ENCODE results near the gene SLC4A7. TPM values are rescaled to one million over a fixed set of nuclear protein-coding genes. Genes with fewer than 3 reads are reported as not detected.
"Not testable (repeated sequence)": the region's sequence is repeated elsewhere in the genome, so short reads cannot be mapped to it uniquely, and the experiment has no call there.

The SLC4A7 gene
- total RNA-seq, 2 experiments from 2014 or later, result 74.7 to 75.5 TPM

DNA sequence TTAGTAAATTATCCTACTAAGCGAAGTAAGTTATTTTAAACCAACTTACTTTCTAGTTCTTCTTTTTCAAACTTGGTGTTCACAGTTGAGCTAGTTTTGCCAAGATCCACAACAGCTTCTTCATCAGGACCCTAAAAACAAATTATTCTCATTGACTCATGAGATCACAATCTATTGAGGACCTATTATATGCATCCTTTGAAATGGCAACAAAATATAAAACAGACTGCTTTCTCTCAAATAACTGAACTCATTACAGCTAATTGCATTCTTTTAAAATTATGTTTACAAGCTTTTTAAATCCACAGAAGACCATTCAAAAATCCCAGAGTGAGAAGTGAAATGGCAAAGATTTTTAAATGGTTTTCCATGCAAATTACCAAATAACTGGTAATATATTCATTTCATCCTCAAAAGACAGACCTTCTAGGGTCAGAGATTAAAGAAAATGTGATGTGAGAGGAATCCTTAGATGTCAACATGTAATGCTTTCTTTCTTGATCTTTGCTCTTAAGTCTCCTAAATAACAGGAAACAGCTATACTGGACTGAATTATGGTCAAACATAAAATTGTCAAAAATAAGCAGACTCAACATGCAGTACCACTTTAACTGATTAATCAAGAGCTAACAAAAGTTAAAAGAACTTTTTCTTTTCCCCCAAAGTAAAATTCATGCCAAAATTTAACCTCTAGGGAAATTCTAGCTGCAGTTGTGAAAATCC lies 31.7 kb downstream of the SLC4A7 start:
- peaks cover 43% of the 10 kb centered on the region for H3K4me1 Mint-ChIP-seq

DNA sequence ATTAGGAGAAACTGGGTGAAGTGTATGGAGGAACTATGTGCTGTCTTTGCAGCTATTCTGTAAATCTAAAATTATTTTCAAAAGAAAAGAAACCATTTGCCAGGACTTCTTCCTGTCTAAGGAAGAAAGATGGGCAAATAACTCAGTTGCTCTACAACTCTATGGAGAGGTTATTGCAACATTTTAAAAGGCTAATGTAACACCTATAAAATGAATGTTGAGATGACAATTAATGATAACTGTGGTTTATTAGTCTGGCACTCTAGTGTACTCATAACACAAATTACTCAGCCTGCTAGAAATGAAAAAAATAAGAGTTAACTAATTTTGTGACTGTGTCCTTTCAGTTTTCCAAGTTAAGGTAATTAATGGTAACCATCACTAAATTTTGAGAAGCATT lies 32.3 kb downstream of the SLC4A7 start:
- Mint-ChIP-seq H3K4me3 (no peak overlapping the region), H3K27ac (no peak overlapping the region), H3K9me3 (no peaks in the 10 kb centered on the region), H3K27me3 (no peaks in the 10 kb centered on the region), H3K4me1 (peaks cover 43% of the 10 kb centered on the region), H3K36me3 (ENCODE audit: low read depth) (peaks cover 34% of the 10 kb centered on the region)
- ChIA-PET CTCF (interaction anchor here (1.0 to 1.8 kb wide), 2 partner anchors 14 to 16 kb away, joined by 4 to 6 read pairs; no protein-coding TSS in a partner anchor), POLR2A (interaction anchor here (1.4 to 1.6 kb wide), 2 partner anchors 16 to 31 kb away, joined by 3 to 5 read pairs; no protein-coding TSS in a partner anchor)
- no peak for DNase-seq

More for the DNA sequence above, 31.7 kb downstream of the SLC4A7 start:
- H3K27ac Mint-ChIP-seq, result no peak overlapping the region
- ChIA-PET POLR2A (interaction anchor here (0.9 to 1.6 kb wide), 4 partner anchors 15 to 31 kb away, joined by 3 to 5 read pairs (median 3); no protein-coding TSS in a partner anchor), CTCF (interaction anchor here (1.0 to 1.8 kb wide), 2 partner anchors 13 to 15 kb away, joined by 4 to 6 read pairs; no protein-coding TSS in a partner anchor)
- no peaks in the 10 kb centered on the region for H3K27me3 Mint-ChIP-seq
- H3K36me3 Mint-ChIP-seq (ENCODE audit: low read depth), result peaks cover 30% of the 10 kb centered on the region
- no peaks in the 10 kb centered on the region for H3K9me3 Mint-ChIP-seq
- DNase-seq, result no peak
- no peak overlapping the region for H3K4me3 Mint-ChIP-seq

DNA sequence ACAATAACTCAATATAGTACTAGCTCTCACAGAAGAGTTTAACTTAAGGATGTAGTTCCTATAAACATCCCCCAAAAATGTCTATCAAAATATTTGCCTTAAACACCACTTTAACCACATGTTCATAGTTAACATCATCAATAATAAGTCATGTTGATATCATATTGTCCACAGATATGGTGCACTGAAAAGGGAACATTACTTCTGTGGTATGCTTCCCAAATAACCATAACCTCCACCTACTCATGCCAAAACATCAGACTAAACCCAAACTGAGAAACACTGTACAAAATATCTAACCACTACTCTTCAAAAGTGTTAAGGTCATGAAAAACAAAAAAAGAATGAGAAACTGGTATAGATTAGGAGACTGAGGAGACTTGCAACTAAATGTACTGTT lies 32.9 kb downstream of the SLC4A7 start:
- Mint-ChIP-seq H3K27ac (no peak overlapping the region), H3K4me1 (peaks cover 38% of the 10 kb centered on the region), H3K36me3 (ENCODE audit: low read depth) (peaks cover 36% of the 10 kb centered on the region), H3K4me3 (no peak overlapping the region), H3K27me3 (no peaks in the 10 kb centered on the region), H3K9me3 (no peaks in the 10 kb centered on the region)
- ChIA-PET CTCF (interaction anchor here (1.3 kb wide), 1 partner anchor 16 kb away, joined by 3 read pairs; no protein-coding TSS in a partner anchor), POLR2A (no interaction called here)
- no peak for DNase-seq

DNA sequence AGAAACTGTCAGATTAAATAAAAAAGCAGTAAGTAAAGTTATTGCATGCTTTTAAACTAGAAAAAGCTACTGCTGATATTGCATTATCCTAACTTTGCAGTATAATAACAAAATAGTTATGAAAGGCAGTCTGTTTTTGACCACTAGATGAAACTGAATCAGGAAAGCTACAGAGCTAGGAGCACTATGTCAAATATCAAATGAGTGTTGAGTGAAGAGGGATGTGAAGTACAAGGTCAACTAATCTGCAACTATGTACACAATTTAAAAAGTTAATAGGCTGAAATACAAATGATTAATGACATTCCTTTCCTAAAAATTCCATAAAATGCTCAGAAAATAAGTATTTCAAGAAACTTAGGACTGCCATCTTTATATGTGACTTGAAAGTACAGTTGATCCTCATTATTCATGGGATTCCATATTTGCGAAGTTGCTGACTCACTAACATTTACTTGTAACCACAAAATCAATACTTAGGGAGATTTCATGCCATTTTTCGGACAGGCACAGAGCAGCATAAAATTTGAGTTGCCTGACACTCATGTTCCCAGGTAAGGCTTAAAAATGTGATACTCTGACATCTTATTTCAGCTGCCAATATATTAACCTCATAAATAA lies 34.5 kb downstream of the SLC4A7 start:
- Mint-ChIP-seq H3K27ac (no peak overlapping the region), H3K4me1 (peaks cover 22% of the 10 kb centered on the region), H3K9me3 (no peaks in the 10 kb centered on the region), H3K36me3 (ENCODE audit: low read depth) (peaks cover 43% of the 10 kb centered on the region), H3K4me3 (no peak overlapping the region), H3K27me3 (no peaks in the 10 kb centered on the region)
- ChIA-PET CTCF (interaction anchor here (0.8 to 1.3 kb wide), 2 partner anchors 17 to 18 kb away, joined by 3 read pairs; no protein-coding TSS in a partner anchor), POLR2A (no interaction called here)
- DNase-seq, result no peak

- H3K27me3 Mint-ChIP-seq, POLR2A ChIA-PET, DNase-seq, H3K4me1 Mint-ChIP-seq, H3K4me3 Mint-ChIP-seq, CTCF ChIA-PET, H3K27ac Mint-ChIP-seq: not testable (repeated sequence)
- Mint-ChIP-seq H3K36me3 (ENCODE audit: low read depth) (peaks cover 73% of the 10 kb centered on the region), H3K9me3 (peaks cover 13% of the 10 kb centered on the region)
Observed at GRCh38 chr3:27442995-27443394, 41.2 kb downstream of the SLC4A7 start.

DNA sequence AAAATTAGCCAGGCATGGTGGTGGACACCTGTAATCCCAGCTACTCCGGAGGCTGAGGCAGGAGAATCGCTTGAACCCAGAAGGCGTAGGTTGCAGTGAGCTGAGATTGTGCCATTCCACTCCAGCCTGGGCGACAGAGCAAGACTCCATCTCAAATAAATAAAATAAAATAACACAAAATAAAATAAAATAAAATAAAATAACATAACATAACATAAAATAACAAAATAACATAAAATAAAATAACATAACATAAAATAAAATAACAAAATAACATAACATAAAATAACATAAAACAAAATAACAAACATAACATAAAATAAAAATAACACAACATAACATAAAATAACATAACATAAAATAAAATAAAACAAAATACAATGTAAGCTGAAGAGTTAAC lies 45.8 kb downstream of the SLC4A7 start:
- DNase-seq, H3K4me1 Mint-ChIP-seq, H3K27ac Mint-ChIP-seq, H3K4me3 Mint-ChIP-seq, H3K27me3 Mint-ChIP-seq, POLR2A ChIA-PET: not testable (repeated sequence)
- peaks cover 77% of the 10 kb centered on the region for H3K36me3 Mint-ChIP-seq (ENCODE audit: low read depth)
- H3K9me3 Mint-ChIP-seq, result peaks cover 13% of the 10 kb centered on the region
- CTCF ChIA-PET, result interaction anchor here (1.1 kb wide), 1 partner anchor 33 kb away, joined by 3 read pairs; no protein-coding TSS in a partner anchor

- DNase-seq, result no peak
- peaks cover 2% of the 10 kb centered on the region for H3K4me1 Mint-ChIP-seq
- ChIA-PET CTCF (interaction anchor here (0.7 to 1.2 kb wide), 2 partner anchors 18 to 336 kb away, joined by 3 to 6 read pairs; no protein-coding TSS in a partner anchor), POLR2A (no interaction called here)
- no peak overlapping the region for H3K27ac Mint-ChIP-seq
- no peak overlapping the region for H3K4me3 Mint-ChIP-seq
- no peaks in the 10 kb centered on the region for H3K27me3 Mint-ChIP-seq
- peaks cover 65% of the 10 kb centered on the region for H3K36me3 Mint-ChIP-seq (ENCODE audit: low read depth)
- no peaks in the 10 kb centered on the region for H3K9me3 Mint-ChIP-seq
Observed at GRCh38 chr3:27431116-27431515, 53.1 kb downstream of the SLC4A7 start.

- H3K4me3 Mint-ChIP-seq, result no peak overlapping the region
Observed at GRCh38 chr3:27429909-27430308, 54.3 kb downstream of the SLC4A7 start.

DNA sequence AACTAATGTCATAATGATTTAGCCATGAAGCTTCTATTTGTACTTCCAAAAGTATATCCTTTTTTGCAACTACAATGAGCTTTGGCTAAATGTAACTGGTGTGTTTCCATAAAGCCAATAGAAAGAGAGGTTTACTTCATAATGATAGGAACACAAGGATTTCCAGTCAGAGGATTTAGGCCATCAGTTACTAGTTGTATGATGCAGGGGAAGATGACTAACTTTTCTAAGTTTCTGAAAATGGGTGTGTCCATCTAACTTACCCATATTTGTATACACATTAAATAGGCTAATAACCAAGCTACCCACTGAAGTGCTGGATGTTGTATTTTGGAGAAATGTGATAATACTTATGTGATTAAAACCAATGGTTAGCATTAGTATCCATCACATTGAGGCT lies 55.7 kb downstream of the SLC4A7 start:
- CTCF ChIA-PET, result interaction anchor here (1.0 to 1.3 kb wide), 3 partner anchors 26 to 253 kb away, joined by 3 to 4 read pairs (median 3); no protein-coding TSS in a partner anchor
- DNase-seq, result no peak
- Mint-ChIP-seq H3K4me1 (peaks cover 3% of the 10 kb centered on the region), H3K4me3 (no peak overlapping the region), H3K9me3 (no peaks in the 10 kb centered on the region), H3K27me3 (no peaks in the 10 kb centered on the region), H3K27ac (no peak overlapping the region), H3K36me3 (ENCODE audit: low read depth) (peaks cover 53% of the 10 kb centered on the region)
- POLR2A ChIA-PET, result interaction anchor here (1.3 kb wide), 1 partner anchor 59 kb away, joined by 3 read pairs; the partner anchor contains the start of gene NEK10

More at GRCh38 chr3:27429909-27430308, 54.3 kb downstream of the SLC4A7 start:
- H3K27me3 Mint-ChIP-seq, result no peaks in the 10 kb centered on the region
- no peaks in the 10 kb centered on the region for H3K9me3 Mint-ChIP-seq
- ChIA-PET CTCF (interaction anchor here (1.2 kb wide), 1 partner anchor 17 kb away, joined by 6 read pairs; no protein-coding TSS in a partner anchor), POLR2A (no interaction called here)
- H3K36me3 Mint-ChIP-seq (ENCODE audit: low read depth), result peaks cover 54% of the 10 kb centered on the region
- peaks cover 3% of the 10 kb centered on the region for H3K4me1 Mint-ChIP-seq
- DNase-seq, result no peak
- H3K27ac Mint-ChIP-seq, result no peak overlapping the region

- Mint-ChIP-seq H3K27ac (no peak overlapping the region), H3K27me3 (no peaks in the 10 kb centered on the region), H3K36me3 (ENCODE audit: low read depth) (peaks cover 51% of the 10 kb centered on the region), H3K4me1 (peaks cover 3% of the 10 kb centered on the region), H3K4me3 (no peak overlapping the region), H3K9me3 (no peaks in the 10 kb centered on the region)
- DNase-seq, result no peak
- POLR2A ChIA-PET, result interaction anchor here (0.6 to 1.0 kb wide), 2 partner anchors 26 to 745 kb away, joined by 3 read pairs; no protein-coding TSS in a partner anchor
- CTCF ChIA-PET, result interaction anchor here (0.6 to 1.0 kb wide), 2 partner anchors 233 to 454 kb away, joined by 3 read pairs; no protein-coding TSS in a partner anchor
Observed at GRCh38 chr3:27426926-27427325, 57.3 kb downstream of the SLC4A7 start.

DNA sequence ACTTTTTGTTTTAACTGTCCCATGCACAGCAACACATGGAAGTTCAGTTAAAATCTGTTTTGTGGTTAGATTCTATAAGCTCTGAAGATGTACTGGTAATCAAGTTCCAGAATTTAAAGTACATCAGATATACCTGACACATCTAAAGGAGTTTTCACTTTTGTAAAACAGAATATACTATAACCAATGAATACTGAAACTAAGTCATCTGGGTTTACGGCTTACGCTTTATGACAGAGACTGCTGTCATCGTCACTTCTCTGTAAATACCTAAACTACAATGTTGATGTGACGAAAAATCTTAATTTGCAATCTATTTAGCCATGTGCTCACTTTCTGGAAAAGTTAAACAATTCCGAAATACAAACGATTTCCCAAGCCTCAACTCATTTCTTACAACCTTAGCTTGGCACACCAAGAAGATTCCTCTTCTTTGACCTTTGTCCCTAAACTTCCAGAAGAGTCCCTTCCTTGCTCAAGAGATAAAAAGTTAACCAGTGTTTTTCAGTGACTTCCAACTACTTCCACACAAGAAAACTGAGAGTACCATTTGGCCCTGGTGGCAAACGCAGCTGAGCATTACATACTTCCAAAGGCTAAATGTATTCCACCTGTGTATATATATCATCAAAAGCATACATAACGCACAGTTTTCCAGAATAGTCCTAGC lies 58.2 kb downstream of the SLC4A7 start:
- H3K27me3 Mint-ChIP-seq, result no peaks in the 10 kb centered on the region
- no peaks in the 10 kb centered on the region for H3K9me3 Mint-ChIP-seq
- H3K36me3 Mint-ChIP-seq (ENCODE audit: low read depth), result peaks cover 43% of the 10 kb centered on the region
- no peak for DNase-seq
- CTCF ChIA-PET, result interaction anchor here (1.0 kb wide), 1 partner anchor 234 kb away, joined by 3 read pairs; no protein-coding TSS in a partner anchor
- no peak overlapping the region for H3K4me3 Mint-ChIP-seq
- H3K27ac Mint-ChIP-seq, result no peak overlapping the region
- POLR2A ChIA-PET, result no interaction called here
- peaks cover 3% of the 10 kb centered on the region for H3K4me1 Mint-ChIP-seq

DNA sequence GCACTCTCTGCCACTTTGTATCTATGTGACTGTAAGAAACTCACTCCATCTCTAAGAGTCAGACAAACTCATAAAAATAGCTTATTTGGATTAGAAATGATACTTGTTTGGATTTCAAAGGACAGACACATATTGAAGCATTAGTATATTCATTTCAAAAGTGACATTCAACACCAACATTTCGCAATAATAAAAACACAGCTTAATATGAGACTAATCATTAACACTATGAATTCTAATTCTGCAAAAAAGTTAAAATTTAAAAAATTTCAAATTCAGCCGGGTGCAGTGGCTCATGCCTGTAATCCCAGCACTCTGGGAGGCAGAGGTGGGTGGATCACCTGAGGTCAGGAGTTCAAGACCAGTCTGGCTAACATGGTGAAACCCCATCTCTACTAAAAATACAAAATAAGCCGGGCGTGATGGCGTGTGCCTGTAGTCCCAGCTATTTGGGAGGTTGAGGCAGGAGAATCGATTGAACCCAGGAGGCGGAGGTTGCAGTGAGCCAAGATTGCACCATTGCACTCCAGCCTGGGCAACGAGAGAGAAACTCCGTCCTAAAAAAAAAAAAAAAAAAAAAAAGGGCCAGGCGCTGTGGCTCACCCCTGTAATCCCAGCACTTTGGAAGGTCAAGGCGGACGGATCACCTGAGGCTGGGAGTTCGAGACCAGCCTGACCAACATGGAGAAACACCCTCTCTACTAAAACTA lies 59.2 kb downstream of the SLC4A7 start:
- H3K9me3 Mint-ChIP-seq, DNase-seq, H3K27me3 Mint-ChIP-seq, POLR2A ChIA-PET, H3K27ac Mint-ChIP-seq, H3K4me3 Mint-ChIP-seq, H3K4me1 Mint-ChIP-seq: not testable (repeated sequence)
- peaks cover 43% of the 10 kb centered on the region for H3K36me3 Mint-ChIP-seq (ENCODE audit: low read depth)
- CTCF ChIA-PET, result interaction anchor here (0.8 kb wide), 1 partner anchor 21 kb away, joined by 3 read pairs; no protein-coding TSS in a partner anchor

All from activated CD4-positive, alpha-beta memory T cell treated with anti-CD3 and anti-CD28 coated beads, Interleukin-2, amount 10 ng/mL, durations not matched to agents 7 days and 5 days (primary cell).